GM18870 (cell line): ENCODE results near the gene TNFRSF9.
"Not testable (repeated sequence)": the region's sequence is repeated elsewhere in the genome, so short reads cannot be mapped to it uniquely, and the experiment has no call there.

Source experiments
- ATAC-seq: cut with Tn5 transposase; IDR thresholded peaks from one replicate; pipeline ENCODE4 v1.9.1; 2021; ENCODE audit warnings: moderate library complexity; ENCODE audit not compliant: unreplicated experiment

The TNFRSF9 gene

DNA sequence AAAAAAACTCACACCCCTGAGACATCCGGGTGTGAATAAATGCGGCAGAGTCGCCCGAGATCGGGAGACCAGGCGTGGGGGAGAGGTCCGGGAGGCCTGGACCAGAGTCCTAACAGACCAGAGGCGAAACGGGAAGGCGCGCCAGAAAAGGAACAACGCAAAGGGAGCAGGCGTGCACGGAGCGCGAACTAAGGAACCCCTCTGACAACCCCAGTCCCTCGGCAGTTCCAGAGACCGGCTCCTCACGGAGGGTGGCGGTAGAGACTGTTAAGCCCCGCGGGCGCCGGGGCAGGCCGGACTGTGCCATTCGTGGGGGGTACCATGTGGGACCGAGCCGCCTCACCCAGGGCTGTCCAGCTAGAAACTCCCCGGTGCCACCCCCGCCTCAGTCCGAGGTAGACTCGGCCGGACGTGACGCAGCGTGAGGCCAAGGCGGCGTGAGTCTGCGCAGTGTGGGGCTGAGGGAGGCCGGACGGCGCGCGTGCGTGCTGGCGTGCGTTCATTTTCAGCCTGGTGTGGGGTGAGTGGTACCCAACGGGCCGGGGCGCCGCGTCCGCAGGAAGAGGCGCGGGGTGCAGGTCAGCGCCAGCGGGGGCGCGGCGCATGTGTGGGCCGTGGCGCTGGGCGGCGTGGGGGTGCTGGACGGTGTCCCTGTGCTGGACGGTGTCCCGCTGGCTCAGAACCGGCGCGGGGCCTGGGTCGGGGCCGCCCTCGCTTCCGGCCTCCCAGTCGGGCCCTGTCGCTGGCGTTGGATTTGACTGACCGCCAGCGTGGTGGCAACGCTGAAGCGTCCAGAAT lies 20.8 kb upstream of the TNFRSF9 start, which contains the start of gene PARK7:
Gene PARK7 (plus strand): TSS at position 496 of the 798 bp plus-strand sequence. CDS start 1,075 bp downstream, outside the sequence.
- ATAC-seq: peak; percentile 86

GRCh38 chr1:7960867-7961215 lies 20.2 kb upstream of the TNFRSF9 start:
- no peak for ATAC-seq

GRCh38 chr1:7960165-7960564 lies 19.5 kb upstream of the TNFRSF9 start:
- no peak for ATAC-seq

- no peak for ATAC-seq
Observed at GRCh38 chr1:7956218-7957032, 15.8 kb upstream of the TNFRSF9 start.

GRCh38 chr1:7954683-7955082 lies 14.0 kb upstream of the TNFRSF9 start:
- no peak for ATAC-seq

DNA sequence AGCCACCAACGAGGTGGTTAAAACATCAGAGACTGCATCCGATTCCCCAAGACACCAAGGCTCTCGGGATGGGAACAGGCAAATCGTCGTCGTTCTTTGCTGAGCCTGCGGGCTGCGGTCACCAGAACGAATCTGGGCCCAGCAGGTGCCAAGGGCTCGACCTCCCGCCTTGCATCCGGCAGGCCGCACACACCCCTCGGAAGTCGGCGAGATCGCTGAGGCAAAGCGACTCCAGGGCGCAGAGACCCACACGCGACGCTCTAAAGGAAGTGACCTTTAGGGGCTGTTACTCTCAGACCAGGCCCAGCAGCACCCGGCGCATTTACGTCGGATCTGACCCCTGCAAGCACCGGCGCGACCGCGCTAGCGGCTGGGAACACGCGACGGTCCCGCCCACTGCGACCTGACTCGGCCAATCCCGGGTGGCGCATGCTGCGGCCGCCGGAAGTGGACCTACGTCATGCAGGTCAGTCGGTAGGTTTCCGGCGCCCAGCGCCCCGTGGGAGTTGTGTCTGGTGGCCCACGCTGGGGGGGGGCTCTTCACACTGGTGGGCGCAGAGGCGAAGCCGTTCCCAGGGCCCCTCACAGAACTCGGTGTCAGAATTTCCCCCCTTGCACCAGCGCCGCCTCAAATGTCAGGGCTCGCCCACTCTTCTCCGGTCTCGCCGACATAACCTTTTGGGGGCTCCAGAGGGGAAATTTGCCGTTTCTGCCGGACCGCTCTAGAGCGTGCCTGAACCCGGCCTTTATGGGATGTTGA lies 13.4 kb upstream of the TNFRSF9 start:
- peak; percentile 69 for ATAC-seq

DNA sequence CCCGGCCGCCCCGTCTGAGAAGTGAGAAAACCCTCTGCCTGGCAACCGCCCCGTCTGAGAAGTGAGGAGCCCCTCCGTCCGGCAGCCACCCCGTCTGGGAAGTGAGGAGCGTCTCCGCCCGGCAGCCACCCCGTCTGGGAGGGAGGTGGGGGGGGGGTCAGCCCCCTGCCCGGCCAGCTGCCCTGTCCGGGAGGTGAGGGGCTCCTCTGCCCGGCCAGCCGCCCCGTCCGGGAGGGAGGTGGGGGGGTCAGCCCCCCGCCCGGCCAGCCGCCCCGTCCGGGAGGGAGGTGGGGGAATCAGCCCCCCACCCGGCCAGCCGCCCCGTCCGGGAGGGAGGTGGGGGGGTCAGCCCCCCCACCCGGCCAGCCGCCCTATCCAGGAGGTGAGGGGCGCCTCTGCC lies 12.2 kb upstream of the TNFRSF9 start:
- not testable (repeated sequence) for ATAC-seq

DNA sequence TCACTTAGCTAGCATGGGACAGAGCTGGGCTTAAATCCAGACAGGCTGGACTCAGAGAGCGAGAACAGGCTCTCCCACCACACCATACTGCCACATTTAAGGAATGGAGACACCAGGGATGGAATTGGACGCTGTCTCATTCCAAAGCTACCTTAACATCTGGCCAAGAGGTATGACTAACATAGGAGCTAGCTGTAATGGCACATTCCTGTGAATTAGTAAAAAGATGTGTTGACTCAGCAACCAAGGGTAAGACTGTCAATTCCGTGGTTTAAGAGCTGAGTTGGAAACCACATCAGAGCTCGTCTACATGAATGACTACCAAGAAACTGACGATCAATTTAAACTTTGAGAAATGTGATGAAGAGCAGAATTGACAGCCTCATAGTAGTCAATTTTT lies 8.3 kb upstream of the TNFRSF9 start:
- ATAC-seq: no peak

DNA sequence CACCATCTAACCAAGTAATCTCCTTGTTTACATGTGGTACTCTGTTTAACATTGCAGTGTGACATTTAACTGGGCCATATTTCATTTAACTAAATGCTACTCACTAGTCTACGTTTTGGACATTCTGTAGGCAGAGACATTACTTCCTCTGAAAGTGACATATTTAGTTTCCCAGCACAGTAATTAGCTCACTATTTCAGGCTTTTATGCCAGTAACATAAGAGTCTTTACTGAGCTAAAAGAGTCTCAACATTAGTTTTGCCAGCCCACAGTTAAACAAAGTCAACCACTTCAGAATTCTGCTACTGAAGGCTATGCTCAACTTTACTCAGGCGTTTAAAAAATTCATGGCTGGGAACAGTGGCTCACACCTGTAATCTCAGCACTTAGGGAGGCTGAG lies 2.6 kb upstream of the TNFRSF9 start:
- ATAC-seq: no peak

GRCh38 chr1:7942214-7942921 lies 1.7 kb upstream of the TNFRSF9 start:
- no peak for ATAC-seq

- no peak for ATAC-seq
Observed at GRCh38 chr1:7941437-7941793, 776 bp upstream of the TNFRSF9 start.

- ATAC-seq: no peak
Observed at GRCh38 chr1:7940034-7940433, 605 bp downstream of the TNFRSF9 start.

- ATAC-seq: no peak
Observed at GRCh38 chr1:7938070-7938469, 2.6 kb downstream of the TNFRSF9 start.

DNA sequence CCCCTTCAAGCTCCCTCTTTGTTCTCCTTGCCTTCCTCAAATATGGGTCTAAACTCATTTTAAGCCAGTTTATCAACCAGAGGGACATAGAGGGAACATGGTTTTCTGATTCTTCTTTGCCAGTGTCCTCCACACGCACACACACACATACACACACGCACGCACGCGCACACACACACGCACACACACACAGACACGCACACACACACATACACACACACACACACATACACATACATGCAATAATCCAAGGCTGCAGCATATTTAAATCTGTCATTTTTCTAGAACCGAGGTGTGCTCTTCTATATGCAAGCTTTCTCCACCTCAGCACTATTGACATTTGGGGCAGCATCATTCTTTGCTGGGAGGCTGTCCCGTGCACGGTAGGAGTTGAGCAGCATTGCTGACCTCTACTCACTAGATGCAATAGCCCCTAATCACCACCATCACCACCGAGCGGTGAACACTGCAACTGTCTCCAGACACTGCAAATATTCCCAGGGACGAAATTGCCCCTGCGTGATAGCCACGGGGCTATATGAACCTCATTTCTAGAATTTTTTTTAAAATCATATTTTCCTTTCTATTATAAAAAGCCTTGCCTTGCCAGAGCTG lies 8.0 kb downstream of the TNFRSF9 start:
- no peak for ATAC-seq

DNA sequence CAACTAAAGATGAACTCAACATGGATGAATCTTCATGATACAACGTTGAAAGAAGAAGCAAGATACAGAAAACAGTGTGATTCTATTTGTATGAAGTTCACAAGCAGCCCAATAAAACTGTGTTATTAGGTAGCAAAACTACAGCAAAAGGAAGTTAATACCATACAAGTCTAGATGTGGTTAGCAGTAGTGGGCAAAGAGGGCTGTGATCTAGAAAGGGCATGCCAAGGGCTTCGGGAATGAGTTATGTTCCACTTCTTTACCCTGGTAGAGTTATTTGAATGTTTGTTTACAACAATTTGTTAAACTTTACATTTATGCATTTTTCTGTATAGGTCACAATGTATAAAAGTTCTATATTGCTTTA lies 9.2 kb downstream of the TNFRSF9 start:
- ATAC-seq: no peak

DNA sequence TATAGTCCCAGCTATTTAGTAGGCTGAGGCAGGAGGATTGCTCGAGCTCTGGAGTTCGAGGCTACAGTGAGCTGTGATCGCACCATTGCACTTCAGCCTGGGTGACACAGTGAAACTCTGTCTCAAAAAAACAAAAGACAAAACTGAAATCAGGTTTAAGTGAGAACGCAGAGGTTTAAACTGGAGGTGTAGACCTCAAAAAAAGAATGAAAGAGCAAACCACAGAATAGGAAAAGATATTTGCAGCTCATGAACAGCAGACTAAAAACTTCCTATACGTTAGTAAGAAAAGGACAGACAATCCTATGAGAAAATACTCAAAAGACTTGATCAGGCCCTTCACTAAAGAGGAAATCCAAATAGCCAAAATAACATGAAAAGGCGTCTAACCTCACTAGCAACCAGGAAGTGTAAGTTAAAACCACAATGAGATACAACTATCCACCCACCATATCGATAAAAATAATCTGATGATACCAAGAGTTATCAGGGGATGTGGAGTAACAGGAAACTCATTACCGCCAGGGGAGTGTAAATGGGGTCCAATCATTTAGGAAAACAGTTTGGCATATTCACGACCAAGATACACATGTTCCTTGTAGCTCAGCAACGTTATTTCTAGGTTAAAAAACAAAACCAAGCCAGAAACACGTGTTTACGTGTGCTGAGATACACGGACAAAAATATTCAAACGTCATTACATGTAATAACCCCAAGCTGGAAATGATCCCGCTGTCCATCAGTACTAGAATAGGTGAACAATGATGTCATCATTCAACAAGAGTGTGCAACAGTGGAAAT lies 9.8 kb downstream of the TNFRSF9 start:
- no peak for ATAC-seq

GRCh38 chr1:7929637-7930036 lies 11.0 kb downstream of the TNFRSF9 start:
- ATAC-seq: no peak

GRCh38 chr1:7928247-7928646 lies 12.4 kb downstream of the TNFRSF9 start:
- no peak for ATAC-seq

- ATAC-seq: not testable (repeated sequence)
Observed at GRCh38 chr1:7927061-7927460, 13.6 kb downstream of the TNFRSF9 start.

DNA sequence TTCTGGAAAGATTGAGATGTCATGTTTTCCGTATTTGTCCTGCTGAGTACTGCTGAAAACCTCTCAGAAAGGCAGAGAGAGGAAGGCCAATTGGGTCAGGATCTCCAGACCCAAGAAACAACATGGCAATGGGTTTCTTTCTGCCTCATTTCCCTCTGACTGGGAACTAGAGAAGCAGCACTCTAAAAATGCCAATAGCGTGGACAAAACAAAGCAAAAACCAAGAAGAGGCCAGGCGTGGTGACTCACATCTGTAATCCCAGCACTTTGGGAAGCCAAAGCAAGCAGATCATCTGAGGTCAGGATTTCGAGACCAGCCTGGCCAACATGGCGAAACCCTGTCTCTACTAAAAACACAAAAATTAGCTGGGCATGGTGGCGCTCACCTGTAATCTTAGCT lies 18.3 kb downstream of the TNFRSF9 start:
- no peak for ATAC-seq
